Liver (tissue), 9 donors: ENCODE data around the gene IRF2. TPM values are rescaled to one million over a fixed set of nuclear protein-coding genes. Genes with fewer than 3 reads are reported as not detected.

Source experiments
- DNase-seq: peaks from one replicate; pipeline ENCODE4 v3.0.0-alpha.2; 2017; ENCODE audit warnings: low spot score
- H3K27ac ChIP-seq, 2 donors: one replicate each; pipeline ENCODE4 v1.7.0; 2013; ENCODE audit warnings: inconsistent platforms in 2 of 2, low read length in 2 of 2, control low read depth in 1 of 2, low read depth in 1 of 2, mild to moderate bottlenecking in 1 of 2
- H3K27me3 ChIP-seq, 4 donors: one replicate each; pipeline versions ENCODE4 v1.6.1 to v1.7.0; 2013; ENCODE audit warnings: low read length in 3 of 4, inconsistent platforms in 1 of 4, mild to moderate bottlenecking in 1 of 4, moderate library complexity in 1 of 4; ENCODE audit not compliant: control insufficient read depth in 4 of 4, insufficient read depth in 4 of 4
- H3K36me3 ChIP-seq, 4 donors: one replicate each; pipeline versions ENCODE4 v1.6.1 to v1.7.0; 2013; ENCODE audit warnings: low read length in 3 of 4, mild to moderate bottlenecking in 3 of 4, low read depth in 1 of 4, moderate library complexity in 1 of 4; ENCODE audit not compliant: control insufficient read depth in 4 of 4, insufficient read depth in 3 of 4
- H3K4me1 ChIP-seq, 4 donors: one replicate each; pipeline versions ENCODE4 v1.6.1 to v1.7.0; 2013; ENCODE audit warnings: low read length in 3 of 4, mild to moderate bottlenecking in 3 of 4, moderate library complexity in 1 of 4; ENCODE audit not compliant: control insufficient read depth in 4 of 4, insufficient read depth in 4 of 4
- H3K4me3 ChIP-seq, 3 donors: one replicate each; pipeline versions ENCODE4 v1.6.1 to v1.7.0; 2013; ENCODE audit warnings: low read length in 3 of 3, control low read depth in 1 of 3, low read depth in 1 of 3, mild to moderate bottlenecking in 1 of 3
- H3K9ac ChIP-seq, 2 donors: one replicate each; pipeline ENCODE4 v1.7.0; 2013; ENCODE audit warnings: low read length in 2 of 2, mild to moderate bottlenecking in 2 of 2, moderate library complexity in 2 of 2, control low read depth in 1 of 2, low read depth in 1 of 2
- H3K9me3 ChIP-seq, 4 donors: one replicate each; pipeline versions ENCODE4 v1.6.1 to v1.7.0; 2013; ENCODE audit warnings: low read length in 3 of 4; ENCODE audit not compliant: control insufficient read depth in 4 of 4
- CTCF ChIP-seq: fragments of 150-350 bp; IDR thresholded peaks from 2 replicates; pipeline ENCODE4 v1.5.1; 2017; ENCODE audit warnings: improper control_type of control experiment, low read depth, low read length; ENCODE audit not compliant: missing input control
- EGR1 ChIP-seq, 2 donors: IDR thresholded peaks; 2 replicates each; pipeline ENCODE4 v1.6.1; 2016 to 2018; ENCODE audit warnings: antibody characterized with exemption in 2 of 2, low read depth in 2 of 2
- FOXA1 ChIP-seq: IDR thresholded peaks from 2 replicates; pipeline ENCODE4 v1.6.1; 2016; ENCODE audit warnings: antibody characterized with exemption
- GABPA ChIP-seq, 2 donors: IDR thresholded peaks in 1 of 2; conservative IDR thresholded peaks in 1 of 2; 2 replicates each; pipeline ENCODE4 v1.6.1; 2016; ENCODE audit warnings: antibody characterized with exemption in 2 of 2, mild to moderate bottlenecking in 1 of 2, moderate library complexity in 1 of 2
- HNF4A ChIP-seq, 2 donors: conservative IDR thresholded peaks; 2 replicates each; pipeline ENCODE4 v1.6.1; 2016; ENCODE audit warnings: antibody characterized with exemption in 2 of 2, mild to moderate bottlenecking in 2 of 2
- JUND ChIP-seq, 2 donors: IDR thresholded peaks; 2 replicates each; pipeline ENCODE4 v1.6.1; 2016; ENCODE audit warnings: antibody characterized with exemption in 2 of 2
- REST ChIP-seq: IDR thresholded peaks from 2 replicates; pipeline ENCODE4 v1.6.1; 2016; ENCODE audit warnings: antibody characterized with exemption, mild to moderate bottlenecking
- RXRA ChIP-seq, 2 donors: IDR thresholded peaks; 2 replicates each; pipeline ENCODE4 v1.6.1; 2017 to 2018; ENCODE audit warnings: antibody characterized with exemption in 2 of 2, mild to moderate bottlenecking in 1 of 2
- SP1 ChIP-seq: IDR thresholded peaks from 2 replicates; pipeline ENCODE4 v1.6.1; 2018; ENCODE audit warnings: antibody characterized with exemption, mild to moderate bottlenecking
- YY1 ChIP-seq: IDR thresholded peaks from 2 replicates; pipeline ENCODE4 v1.6.1; 2016; ENCODE audit warnings: antibody characterized with exemption, mild to moderate bottlenecking
- ZBTB33 ChIP-seq: IDR thresholded peaks from 2 replicates; pipeline ENCODE4 v1.6.1; 2016; ENCODE audit warnings: antibody characterized with exemption
- WGBS: extraction: QIAGEN DNeasy Blood & Tissue Kit; methylation state at CpG from one replicate; pipeline ENCODE4 v1.1.7; 2013; 5-methylcytosine and 5-hydroxymethylcytosine counted together
- polyA plus RNA-seq, 2 donors: library from polyadenylated mRNA; stranded (reverse) in 1 of 2; unstranded in 1 of 2; fragments of 200-250 nt in 1 of 2; fragments of >200 nt in 1 of 2; fragmentation: Nextera tagmentation in 1 of 2; extraction: Ambion mirVana in 1 of 2; gene quantifications; one replicate each; pipeline versions ENCODE4 v1.2.1 to v1.2.3, GENCODE V29; 2013 to 2015
- total RNA-seq, 2 donors: library from RNA; depleted of rRNA; stranded (reverse); fragments of >200 nt; gene quantifications; one replicate each; pipeline ENCODE4 v1.2.3, GENCODE V29; 2014
- TF ChIP-seq, protein P1 (sequence below): IDR thresholded peaks from 2 replicates; pipeline ENCODE4 v1.6.1; 2016; ENCODE audit warnings: antibody characterized with exemption
- donor health status: healthy.
- donor health status: healthy.
- donor health status: healthy.
- donor health status: healthy.
- donor health status: healthy.

Gene IRF2
- total and polyA plus RNA-seq, 4 donors: 12.9 to 25.5 (median 22.2) TPM

DNA sequence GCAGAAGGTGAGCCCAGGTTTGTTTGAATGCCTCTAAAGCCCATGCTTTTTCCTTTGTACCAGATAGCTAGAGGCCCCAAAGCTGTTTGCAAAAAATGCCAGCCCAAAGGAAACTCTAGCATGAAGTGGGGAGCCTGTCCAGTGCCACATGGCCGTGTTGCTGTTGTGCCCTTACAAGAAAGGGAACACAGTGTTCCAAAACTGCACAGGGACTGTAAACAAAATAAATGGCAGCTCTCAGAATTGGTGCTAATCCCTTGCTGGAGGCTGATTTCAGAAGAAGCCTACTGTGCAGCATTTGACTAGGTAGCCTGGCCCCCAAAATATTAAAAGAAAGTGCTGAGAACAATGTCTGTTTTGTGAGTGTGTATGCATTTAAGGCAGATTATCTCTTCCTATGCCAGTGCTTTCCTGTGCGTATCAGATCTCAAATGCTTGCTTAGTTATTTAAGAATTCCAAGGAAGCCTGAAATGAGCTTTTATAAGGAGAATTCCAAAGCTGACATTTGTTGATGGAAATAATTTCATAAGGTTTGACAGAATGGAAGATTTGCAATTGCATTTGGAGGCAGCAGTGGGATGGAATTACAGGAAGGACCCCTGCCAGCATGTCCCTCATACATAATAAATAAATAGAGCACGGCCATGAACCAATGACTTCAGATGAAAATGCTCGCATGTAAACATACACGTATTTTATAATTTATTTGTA, 115.7 kb downstream of the IRF2 start:
- peak; percentile 75 for TF ChIP-seq YY1
- TF ChIP-seq, protein P1, sequence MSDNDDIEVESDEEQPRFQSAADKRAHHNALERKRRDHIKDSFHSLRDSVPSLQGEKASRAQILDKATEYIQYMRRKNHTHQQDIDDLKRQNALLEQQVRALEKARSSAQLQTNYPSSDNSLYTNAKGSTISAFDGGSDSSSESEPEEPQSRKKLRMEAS: no peak
- TF ChIP-seq FOXA1: no peak
- TF ChIP-seq JUND (IDR thresholded peaks at IDR 0.05): no peak
- no peak for TF ChIP-seq GABPA (IDR thresholded peaks at IDR 0.05 in 1 of 2, conservative IDR thresholded peaks at IDR 0.05 in 1 of 2)
- no peak for TF ChIP-seq EGR1 (IDR thresholded peaks at IDR 0.05; ENCODE audit: low read depth in 2 of 2)
- no peak for TF ChIP-seq REST
- no peak for TF ChIP-seq ZBTB33
- peak in 1 of 2 donors; percentile 19 for TF ChIP-seq RXRA (IDR thresholded peaks at IDR 0.05)
- peak; percentile 59 for TF ChIP-seq SP1
- no peak for TF ChIP-seq CTCF
- H3K36me3 ChIP-seq: peaks cover 0 to 3% (median 0%) of the 10 kb centered on the region in 4 donors
- peak overlapping the region in 1 of 2 donors; percentile 20 for H3K27ac ChIP-seq
- no peak overlapping the region for H3K4me3 ChIP-seq
- no peaks in the 10 kb centered on the region for H3K27me3 ChIP-seq
- WGBS: 77% methylated on average over 5 of the region's 5 CpGs
- peaks cover 4 to 16% (median 11%) of the 10 kb centered on the region in 4 donors for H3K4me1 ChIP-seq
- no peak for DNase-seq
- no peak overlapping the region for H3K9ac ChIP-seq
- H3K9me3 ChIP-seq: no peaks in the 10 kb centered on the region

DNA sequence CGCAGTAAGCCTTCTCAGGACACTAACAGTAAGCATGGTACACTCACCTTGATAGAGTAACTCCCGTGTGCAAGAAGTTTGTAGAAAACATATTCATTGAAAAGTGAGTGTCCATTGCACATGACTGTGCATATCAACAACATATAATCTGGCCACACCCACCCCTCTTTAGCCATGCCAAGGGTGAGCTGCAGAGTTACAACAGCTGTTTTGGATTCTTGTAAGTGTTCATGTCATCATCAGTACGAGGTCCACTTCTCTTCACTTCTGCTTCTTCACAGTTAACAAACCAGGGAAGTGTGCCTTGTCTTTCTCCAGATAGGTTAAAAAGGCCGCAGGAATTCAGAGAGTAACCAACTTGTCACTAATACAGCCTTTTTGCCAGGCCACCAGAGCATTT, 116.6 kb downstream of the IRF2 start:
- Histone ChIP-seq H3K9ac (no peak overlapping the region), H3K4me3 (no peak overlapping the region), H3K36me3 (peaks cover 0 to 3% (median 0%) of the 10 kb centered on the region in 4 donors), H3K9me3 (no peaks in the 10 kb centered on the region), H3K27ac (no peak overlapping the region), H3K27me3 (no peaks in the 10 kb centered on the region), H3K4me1 (peaks cover 4 to 15% (median 11%) of the 10 kb centered on the region in 4 donors)
- DNase-seq: no peak
- TF ChIP-seq HNF4A (conservative IDR thresholded peaks at IDR 0.05) (peak in 1 of 2 donors; percentile 14), EGR1 (IDR thresholded peaks at IDR 0.05; ENCODE audit: low read depth in 2 of 2) (no peak)
- 92% methylated on average over 4 of the region's 4 CpGs for WGBS
